Activated naive CD8-positive, alpha-beta T cell treated with anti-CD3 and anti-CD28 coated beads, Interleukin-2, amount 50 U/mL, for 16 hours (primary cell): ENCODE measurements around the gene C2CD2L.
"Not testable (repeated sequence)": the region's sequence is repeated elsewhere in the genome, so short reads cannot be mapped to it uniquely, and the experiment has no call there.

Source experiments
- DNase-seq: peaks from one replicate; pipeline ENCODE4 v3.0.0-alpha.2; 2020; ENCODE audit warnings: low read depth, low spot score

C2CD2L gene

DNA sequence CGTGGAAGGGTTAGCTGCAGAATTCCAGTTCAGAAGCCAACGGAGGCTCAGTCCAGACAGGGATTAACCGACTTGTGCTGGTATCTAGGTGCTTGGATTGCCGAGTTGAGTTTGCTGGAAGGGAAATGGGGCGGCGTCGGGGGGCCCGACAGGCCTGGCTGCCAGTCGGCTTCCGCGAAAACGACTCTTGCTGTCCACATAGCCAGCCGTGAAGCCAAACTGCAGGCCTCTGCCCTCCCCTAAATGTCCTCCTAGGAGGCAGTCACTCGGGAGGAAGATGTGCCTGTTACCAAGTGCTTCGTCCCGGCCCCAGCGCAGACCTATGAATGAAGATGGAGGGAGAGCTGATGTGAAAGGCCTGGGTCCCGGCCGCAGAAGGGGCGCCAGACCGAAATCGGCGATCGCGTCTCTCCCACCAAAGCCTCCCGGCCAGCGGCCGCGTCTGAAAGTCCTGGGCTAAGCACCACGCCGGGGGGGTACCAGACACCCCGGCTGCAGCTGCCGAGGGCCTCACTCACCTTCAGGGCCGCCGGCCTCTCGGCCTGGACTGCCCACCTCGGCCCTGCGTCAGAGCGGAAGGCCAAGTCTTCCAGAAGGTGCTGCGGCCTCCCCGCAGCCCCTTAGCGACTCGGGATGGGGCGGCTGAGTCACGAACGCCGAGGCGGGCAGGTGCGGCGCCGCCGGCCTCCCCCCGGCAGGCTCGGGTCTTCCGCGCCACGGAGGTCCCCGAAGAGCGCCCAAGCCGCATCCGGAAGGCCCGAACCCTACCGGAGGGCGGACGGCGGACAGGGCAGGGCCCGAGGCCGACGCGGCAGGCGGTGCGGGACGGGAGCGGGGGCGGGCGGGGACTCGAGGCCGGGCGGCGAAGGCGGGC lies 13.0 kb upstream of the C2CD2L start:
- DNase-seq: no peak

GRCh38 chr11:119094816-119095065 lies 12.4 kb upstream of the C2CD2L start:
- DNase-seq: no peak

DNA sequence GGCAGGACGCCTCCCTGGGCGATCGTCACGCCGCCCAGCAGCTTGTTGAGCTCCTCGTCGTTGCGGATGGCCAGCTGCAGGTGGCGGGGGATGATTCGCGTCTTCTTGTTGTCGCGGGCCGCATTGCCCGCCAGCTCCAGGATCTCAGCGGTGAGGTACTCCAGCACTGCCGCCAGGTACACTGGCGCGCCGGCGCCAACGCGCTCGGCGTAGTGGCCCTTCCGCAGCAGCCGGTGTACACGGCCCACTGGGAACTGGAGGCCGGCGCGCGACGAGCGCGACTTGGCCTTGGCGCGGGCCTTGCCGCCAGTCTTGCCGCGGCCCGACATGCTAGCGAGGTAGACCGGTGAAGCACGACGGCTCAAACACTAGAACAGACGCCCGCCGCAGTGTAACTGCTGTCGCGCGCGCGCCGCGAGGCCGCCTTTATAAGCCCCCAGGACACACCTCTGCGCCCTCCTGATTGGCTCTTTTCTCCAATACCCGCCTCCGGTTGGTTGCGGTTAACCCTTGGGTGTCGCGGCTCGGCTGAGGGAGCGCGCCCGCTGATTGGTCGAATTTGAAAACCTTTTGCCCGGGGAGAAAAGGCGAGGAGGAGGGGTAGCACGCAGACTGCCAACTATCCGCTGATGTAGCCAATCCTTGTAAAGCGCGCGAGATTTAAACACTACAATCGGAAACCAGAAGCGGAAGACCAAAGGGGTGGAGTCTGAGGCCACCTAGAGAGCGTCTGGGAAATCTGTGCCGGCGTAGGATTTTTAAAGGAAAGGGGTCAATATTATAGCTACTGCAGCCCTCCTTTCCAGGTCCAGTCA lies 11.9 kb upstream of the C2CD2L start:
- peak; percentile 97 for DNase-seq

DNA sequence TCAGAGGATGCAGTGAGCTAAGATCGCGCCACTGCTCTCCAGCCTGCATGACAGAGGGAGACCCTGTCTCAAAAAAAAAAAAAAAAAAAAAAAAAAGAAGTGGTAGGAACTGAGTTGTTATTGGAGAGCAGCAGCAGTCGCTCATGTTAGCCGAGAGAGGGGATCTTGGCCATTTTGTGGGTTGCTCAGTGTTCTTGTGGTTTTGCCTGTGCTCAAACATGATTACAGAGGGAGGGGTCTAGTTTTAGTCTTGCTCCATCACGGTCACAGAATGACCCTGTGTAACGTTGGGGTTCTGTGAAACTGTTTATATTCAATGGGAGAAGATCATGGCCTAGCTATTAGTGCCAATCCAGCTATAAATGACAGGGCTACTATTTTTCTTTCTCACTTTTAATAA lies 7.4 kb upstream of the C2CD2L start:
- no peak for DNase-seq

DNA sequence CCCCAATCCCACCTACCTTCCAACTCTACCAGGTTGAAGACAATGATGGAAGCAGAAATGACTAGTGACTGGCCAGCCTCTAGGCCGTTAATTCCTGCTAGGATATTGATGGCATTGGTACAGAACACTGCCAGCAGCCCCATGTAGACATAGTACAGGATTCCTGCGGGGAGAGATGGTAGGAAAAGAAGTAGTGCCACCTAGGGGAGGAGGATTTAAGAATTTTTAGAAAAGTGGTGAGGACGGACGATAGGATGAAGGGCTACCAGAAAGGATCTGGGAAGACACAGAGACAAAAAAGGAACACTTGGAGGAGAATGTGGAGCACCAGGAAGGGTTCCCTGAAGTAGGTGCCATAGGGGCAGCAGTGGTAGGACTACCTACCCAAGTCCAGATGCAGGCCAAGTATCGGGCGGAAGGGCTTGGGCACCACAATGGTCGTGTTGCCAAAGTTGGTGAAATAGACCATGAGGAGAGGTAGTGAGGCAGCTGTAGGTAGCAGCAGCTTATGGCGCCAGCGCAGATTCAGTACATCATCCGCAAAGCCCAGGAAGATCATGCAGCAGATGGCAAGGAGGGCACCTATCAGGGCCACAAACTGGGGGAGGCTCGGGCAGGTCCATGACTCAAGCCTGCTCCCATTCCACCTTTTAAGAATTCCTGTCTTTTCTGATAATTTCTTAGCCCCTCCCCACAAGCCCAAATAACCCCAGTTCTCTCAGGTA lies 6.7 kb upstream of the C2CD2L start:
- no peak for DNase-seq

GRCh38 chr11:119100994-119101758 lies 6.0 kb upstream of the C2CD2L start:
- DNase-seq: no peak

DNA sequence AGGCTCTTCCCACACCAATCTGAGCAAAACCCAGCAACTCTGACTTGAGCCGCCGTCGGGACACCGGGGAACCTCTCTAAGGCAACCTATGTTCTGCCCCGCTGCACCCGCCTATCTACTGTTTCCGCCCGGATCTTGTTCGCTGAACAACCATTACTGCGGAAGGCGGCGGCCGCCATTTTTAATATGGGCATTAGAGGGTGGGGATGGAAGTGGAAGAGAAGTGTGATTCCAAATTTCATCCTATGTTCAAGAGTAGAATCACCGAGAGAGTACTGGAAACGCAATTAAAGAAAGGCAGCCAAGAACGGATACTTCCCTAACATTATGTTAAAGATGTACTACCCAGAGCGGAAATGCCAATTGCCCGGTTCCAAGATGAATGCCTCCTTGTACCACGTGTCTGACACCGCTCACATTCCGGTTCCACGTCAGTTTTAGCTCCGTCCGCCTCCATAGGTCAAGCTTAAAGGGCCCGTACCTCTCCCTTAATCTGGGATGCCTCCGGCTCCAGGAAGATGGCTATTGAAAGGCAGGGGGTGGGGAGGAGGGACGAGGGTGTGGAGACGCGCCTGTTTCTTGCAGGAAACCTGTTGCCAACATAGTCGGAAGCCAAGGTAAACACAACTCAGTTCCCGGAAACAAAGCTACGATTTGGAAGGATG lies 5.3 kb upstream of the C2CD2L start, which contains the start of gene DPAGT1:
Gene DPAGT1 (minus strand): TSS at position 95 of the 665 bp plus-strand sequence. CDS start 198 bp downstream, outside the sequence.
- peak; percentile 70 for DNase-seq

DNA sequence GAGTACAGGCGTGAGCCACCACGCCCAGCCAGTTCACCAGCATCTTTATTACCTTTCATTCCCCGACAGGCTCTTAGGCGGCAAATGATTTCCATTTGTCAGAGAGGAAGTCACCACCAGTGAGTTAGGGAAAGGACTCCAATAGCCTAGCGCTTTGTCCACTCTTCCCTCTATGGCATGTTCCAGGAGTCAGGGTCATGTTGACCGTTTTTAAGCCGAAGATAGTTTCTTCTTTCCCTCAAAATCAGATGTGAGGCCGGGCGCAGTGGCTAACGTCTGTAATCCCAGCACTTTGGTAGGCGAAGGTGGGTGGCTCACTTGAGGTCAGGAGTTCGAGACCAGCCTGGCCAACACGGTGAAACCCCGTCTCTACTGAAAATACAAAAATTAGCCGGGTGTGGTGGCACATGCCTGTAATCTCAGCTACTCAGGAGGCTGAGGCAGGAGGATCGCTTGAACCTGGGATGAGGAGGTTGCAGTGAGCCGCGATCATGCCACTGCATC lies 3.9 kb upstream of the C2CD2L start:
- DNase-seq: not testable (repeated sequence)

DNA sequence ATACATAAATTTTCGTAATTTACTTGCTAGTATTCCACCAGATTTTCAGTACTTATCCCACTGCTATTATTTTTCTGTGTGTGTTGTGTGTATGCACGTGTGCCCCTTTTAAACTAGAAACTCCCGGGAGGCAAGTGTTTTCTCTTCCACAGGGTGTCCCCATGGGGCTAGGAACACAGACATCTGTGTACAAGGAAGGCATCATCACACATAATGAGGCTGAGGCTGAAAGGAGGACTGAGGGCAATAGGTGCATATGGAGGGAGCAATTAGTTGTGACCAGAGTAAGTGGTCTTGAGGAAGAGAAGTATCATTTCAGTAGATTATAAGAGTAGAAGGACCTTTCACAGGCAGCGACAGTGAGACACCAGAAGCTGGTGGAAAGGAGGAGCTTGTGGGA lies 3.4 kb upstream of the C2CD2L start:
- no peak for DNase-seq

GRCh38 chr11:119107538-119108145 lies 498 bp downstream of the C2CD2L start:
- DNase-seq: no peak

GRCh38 chr11:119108146-119108856 lies 1.2 kb downstream of the C2CD2L start:
- no peak for DNase-seq

GRCh38 chr11:119108857-119109221 lies 1.7 kb downstream of the C2CD2L start:
- no peak for DNase-seq

DNA sequence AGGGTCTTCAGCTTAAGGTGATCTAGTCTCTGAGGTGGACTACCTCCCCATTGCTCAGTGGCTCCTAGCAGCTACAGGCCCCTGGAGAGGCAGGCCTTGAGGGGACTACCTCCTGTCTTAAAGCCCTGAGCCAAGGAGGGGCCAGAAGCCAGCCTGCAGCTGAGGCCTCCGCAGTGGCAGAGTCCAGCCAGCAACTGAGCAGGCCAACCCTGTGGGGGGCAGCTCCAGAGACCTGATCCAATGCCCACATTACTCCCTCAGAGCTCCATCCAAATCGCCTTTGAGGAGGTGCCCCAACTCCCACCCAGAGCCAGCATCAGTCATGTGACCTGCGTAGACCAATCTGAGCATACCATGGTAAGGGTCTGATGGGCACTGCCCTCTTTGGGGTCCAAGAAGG lies 2.7 kb downstream of the C2CD2L start:
- DNase-seq: no peak

GRCh38 chr11:119110439-119110838 lies 3.3 kb downstream of the C2CD2L start:
- no peak for DNase-seq

GRCh38 chr11:119111361-119111925 lies 4.3 kb downstream of the C2CD2L start:
- DNase-seq: no peak

DNA sequence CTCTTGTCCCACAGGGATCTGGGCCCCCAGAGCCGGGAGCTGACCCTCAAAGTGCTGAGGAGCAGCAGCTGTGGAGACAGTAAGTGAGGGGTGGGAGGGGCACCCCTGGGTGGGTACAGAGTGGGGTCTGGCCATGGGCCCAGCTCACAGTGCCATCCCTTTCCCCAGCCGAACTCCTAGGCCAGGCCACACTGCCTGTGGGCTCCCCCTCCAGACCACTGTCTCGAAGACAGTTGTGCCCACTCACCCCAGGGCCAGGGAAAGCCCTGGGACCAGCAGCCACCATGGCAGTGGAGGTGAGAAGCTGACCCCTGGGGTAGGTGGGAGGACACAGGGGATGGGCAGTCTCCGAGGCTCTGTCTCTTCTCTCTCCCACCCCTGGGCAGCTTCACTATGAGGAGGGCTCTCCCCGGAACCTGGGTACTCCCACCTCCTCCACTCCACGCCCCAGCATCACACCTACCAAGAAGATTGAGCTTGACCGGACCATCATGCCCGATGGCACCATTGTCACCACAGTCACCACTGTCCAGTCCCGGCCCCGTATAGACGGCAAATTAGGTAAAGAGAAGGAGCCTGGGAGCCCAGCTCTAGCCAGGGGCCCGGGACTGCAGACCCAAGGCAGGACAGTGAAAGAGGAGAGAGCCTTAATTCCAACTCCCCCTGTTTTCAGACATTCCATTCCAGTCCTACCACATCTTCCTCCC lies 5.3 kb downstream of the C2CD2L start:
- no peak for DNase-seq

- DNase-seq: no peak
Observed at GRCh38 chr11:119113716-119114115, 6.6 kb downstream of the C2CD2L start.

GRCh38 chr11:119114351-119114750 lies 7.2 kb downstream of the C2CD2L start:
- no peak for DNase-seq
